Measurements from ENCODE around the gene DOCK9. TPM values are rescaled to one million over a fixed set of nuclear protein-coding genes. Genes with fewer than 3 reads are reported as not detected.

Gene DOCK9
- total and polyA plus RNA-seq, 2 donors (not counting 3 experiments of a cell fraction or from before 2014, with no cell fraction given), result 147 to 323 TPM

DNA sequence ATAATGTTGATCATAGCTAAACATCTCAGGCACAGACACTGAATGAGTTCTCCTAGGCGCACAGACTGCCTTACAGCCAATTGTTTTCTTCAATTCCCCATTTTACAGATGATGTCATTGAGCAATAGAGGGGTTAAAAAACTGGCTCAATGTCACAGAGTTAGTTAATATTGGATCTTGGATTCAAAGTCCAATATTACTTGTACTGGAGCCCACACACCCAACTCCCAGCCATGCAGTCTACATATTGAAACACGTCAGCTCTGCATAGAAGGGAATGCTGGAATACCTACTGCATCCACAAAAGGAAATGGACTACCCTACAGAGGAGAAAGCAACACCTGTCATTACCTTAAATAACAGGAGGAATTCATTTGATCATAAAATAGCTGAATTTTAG is 149.2 kb downstream of the DOCK9 start:
- Histone ChIP-seq H3K4me3 (replicated peaks in 1 of 3; ENCODE audit: insufficient read depth in 1 of 3, low read depth in 1 of 3, low read length in 3 of 3) (no peak overlapping the region), H3K27me3 (ENCODE audit: control insufficient read depth in 2 of 2, insufficient read depth in 2 of 2, low read length in 2 of 2) (no peaks in the 10 kb centered on the region), H3K9ac (replicated peaks; ENCODE audit: extremely low read depth, insufficient read depth, low read length) (no peak overlapping the region), H3K9me1 (replicated peaks; ENCODE audit: control insufficient read depth, extremely low read depth, insufficient read depth, low read length) (no peaks in the 10 kb centered on the region), H3K27ac (ENCODE audit: insufficient read depth, low read depth, low read length) (no peak overlapping the region), H4K20me1 (replicated peaks; ENCODE audit: control insufficient read depth, extremely low read depth, insufficient read depth, low read length) (no peaks in the 10 kb centered on the region), H3K36me3 (ENCODE audit: control insufficient read depth in 2 of 2, extremely low read depth in 1 of 2, insufficient read depth in 2 of 2, low read length in 2 of 2) (peaks cover 42% of the 10 kb centered on the region in 2 experiments), H3K9me3 (replicated peaks; ENCODE audit: control insufficient read depth, insufficient read depth, low read length) (no peaks in the 10 kb centered on the region), H3K79me2 (ENCODE audit: control insufficient read depth, insufficient read depth, low read length) (no peaks in the 10 kb centered on the region), H2AFZ (ENCODE audit: low read depth, low read length) (no peak overlapping the region), H3K4me2 (ENCODE audit: insufficient read depth, low read length) (no peak overlapping the region), H3K4me1 (ENCODE audit: control insufficient read depth, extremely low read depth, insufficient read depth, low read length) (peaks cover 15% of the 10 kb centered on the region)
- POLR2A ChIA-PET, result interaction anchor here (0.7 kb wide), 1 partner anchor 114 kb away, joined by 3 read pairs; no protein-coding TSS in a partner anchor
- no peak for TF ChIP-seq GATA2 (IDR thresholded peaks at IDR 0.05; ENCODE audit: insufficient read depth, insufficient read length, low read depth, low read length)
- TF ChIP-seq FOS (IDR thresholded peaks at IDR 0.05; ENCODE audit: borderline replicate concordance, insufficient read depth, low read length), result no peak
- TF ChIP-seq POLR2A (IDR thresholded peaks at IDR 0.05; ENCODE audit: low read depth, low read length), result no peak
- BruUV-seq (replicated peaks), result no TSS peak
- DNase-seq (ENCODE audit: low read depth, low spot score) (no peak), FAIRE-seq (no peak)
- dilution Hi-C loops (cut with MboI; ENCODE audit: extremely low pct_ligation_motif_present, low sequenced_read_pairs), result no loop called here
- intact Hi-C loops (cut with micrococcal nuclease), result no loop called here
- CTCF ChIA-PET, result interaction anchor here (0.5 to 2.5 kb wide), 3 partner anchors 11 to 155 kb away, joined by 3 to 17 read pairs (median 5); no protein-coding TSS in a partner anchor

GRCh38 chr13:98827449-98827848 is 150.4 kb downstream of the DOCK9 start:
- H3K9me1 ChIP-seq (replicated peaks; ENCODE audit: control insufficient read depth, extremely low read depth, insufficient read depth, low read length), result no peaks in the 10 kb centered on the region
- DNase-seq (ENCODE audit: low read depth, low spot score) (no peak), FAIRE-seq (no peak)
- no peaks in the 10 kb centered on the region for H4K20me1 ChIP-seq (replicated peaks; ENCODE audit: control insufficient read depth, extremely low read depth, insufficient read depth, low read length)
- ChIA-PET POLR2A (no interaction called here), CTCF (interaction anchor here (0.8 to 3.5 kb wide), 2 partner anchors 13 to 154 kb away, joined by 5 to 21 read pairs; no protein-coding TSS in a partner anchor)
- no peaks in the 10 kb centered on the region for H3K9me3 ChIP-seq (replicated peaks; ENCODE audit: control insufficient read depth, insufficient read depth, low read length)
- intact Hi-C loops (cut with micrococcal nuclease), result no loop called here
- H3K4me3 ChIP-seq (replicated peaks in 1 of 3; ENCODE audit: insufficient read depth in 1 of 3, low read depth in 1 of 3, low read length in 3 of 3), result no peak overlapping the region
- H3K79me2 ChIP-seq (ENCODE audit: control insufficient read depth, insufficient read depth, low read length), result no peaks in the 10 kb centered on the region
- peaks cover 24% of the 10 kb centered on the region for H3K4me1 ChIP-seq (ENCODE audit: control insufficient read depth, extremely low read depth, insufficient read depth, low read length)
- H2AFZ ChIP-seq (ENCODE audit: low read depth, low read length), result no peak overlapping the region
- TF ChIP-seq JUN (IDR thresholded peaks at IDR 0.05; ENCODE audit: borderline replicate concordance, insufficient read depth, insufficient read length, low read depth) (no peak), POLR2AphosphoS5 (IDR thresholded peaks at IDR 0.05; ENCODE audit: insufficient read depth, low read depth, low read length) (no peak), POLR2A (IDR thresholded peaks at IDR 0.05; ENCODE audit: low read depth, low read length) (no peak)
- H3K27ac ChIP-seq (ENCODE audit: insufficient read depth, low read depth, low read length), result no peak overlapping the region
- H3K27me3 ChIP-seq (ENCODE audit: control insufficient read depth in 2 of 2, insufficient read depth in 2 of 2, low read length in 2 of 2), result no peaks in the 10 kb centered on the region
- no peak overlapping the region for H3K4me2 ChIP-seq (ENCODE audit: insufficient read depth, low read length)
- BruUV-seq (replicated peaks), result no TSS peak
- peaks cover 43 to 46% of the 10 kb centered on the region in 2 experiments for H3K36me3 ChIP-seq (ENCODE audit: control insufficient read depth in 2 of 2, extremely low read depth in 1 of 2, insufficient read depth in 2 of 2, low read length in 2 of 2)
- dilution Hi-C loops (cut with MboI; ENCODE audit: extremely low pct_ligation_motif_present, low sequenced_read_pairs), result no loop called here
- no peak overlapping the region for H3K9ac ChIP-seq (replicated peaks; ENCODE audit: extremely low read depth, insufficient read depth, low read length)

Data from endothelial cell of umbilical vein (primary cell).